CD14-positive monocyte (primary cell): Measurements from ENCODE around the gene TMEM258. TPM values are rescaled to one million over a fixed set of nuclear protein-coding genes. Genes with fewer than 3 reads are reported as not detected.

Source experiments
- DNase-seq, 3 donors: peaks; one replicate each; pipeline ENCODE4 v3.0.0-alpha.2; 2011 to 2022
- H2AFZ ChIP-seq: 2 replicates; pipeline ENCODE4 v1.6.0; 2012; ENCODE audit warnings: mild to moderate bottlenecking, low read depth, low read length, inconsistent platforms; ENCODE audit not compliant: insufficient read depth, poor library complexity, severe bottlenecking
- H3K27ac ChIP-seq, 2 donors: 1 replicate in 1 of 2; 2 replicates in 1 of 2; pipeline ENCODE4 v1.5.1; 2012 to 2013; ENCODE audit warnings: low read length in 2 of 2, control low read depth in 1 of 2, inconsistent platforms in 1 of 2, low read depth in 1 of 2, mild to moderate bottlenecking in 1 of 2
- H3K27me3 ChIP-seq, 2 donors: one replicate each; pipeline versions ENCODE4 v1.6.0 to v1.6.1; 2011 to 2013; ENCODE audit warnings: low read length in 2 of 2; ENCODE audit not compliant: control insufficient read depth in 2 of 2, insufficient read depth in 2 of 2
- H3K36me3 ChIP-seq, 2 donors: replicated peaks in 1 of 2; 1 replicate in 1 of 2; 2 replicates in 1 of 2; pipeline versions ENCODE4 v1.5.1 to v1.6.1; 2012 to 2013; ENCODE audit warnings: low read length in 2 of 2, control low read depth in 1 of 2, inconsistent platforms in 1 of 2, mild to moderate bottlenecking in 1 of 2; ENCODE audit not compliant: insufficient read depth in 2 of 2, control insufficient read depth in 1 of 2
- H3K4me1 ChIP-seq, 2 donors: 1 replicate in 1 of 2; 2 replicates in 1 of 2; pipeline versions ENCODE4 v1.5.1 to v1.6.1; 2012 to 2013; ENCODE audit warnings: low read length in 2 of 2, control low read depth in 1 of 2, inconsistent platforms in 1 of 2, mild to moderate bottlenecking in 1 of 2, moderate library complexity in 1 of 2; ENCODE audit not compliant: insufficient read depth in 2 of 2, control insufficient read depth in 1 of 2
- H3K4me2 ChIP-seq: replicated peaks from 2 replicates; pipeline ENCODE3; 2012; ENCODE audit warnings: low read length, moderate library complexity, mild to moderate bottlenecking; ENCODE audit not compliant: poor library complexity, severe bottlenecking; ENCODE audit errors: extremely low read depth
- H3K4me3 ChIP-seq, 3 experiments: fragments of 200-600 bp in 1 of 3; sonication (generic) in 1 of 3; replicated peaks in 1 of 3; 1 replicate in 2 of 3; 2 replicates in 1 of 3; pipeline ENCODE4 v1.5.1; 2011 to 2013; ENCODE audit warnings: low read length in 3 of 3, mild to moderate bottlenecking in 3 of 3, control low read depth in 2 of 3, low read depth in 2 of 3, inconsistent platforms in 1 of 3, moderate library complexity in 1 of 3
- H3K79me2 ChIP-seq: 2 replicates; pipeline ENCODE4 v1.6.0; 2012; ENCODE audit warnings: mild to moderate bottlenecking, control low read depth, inconsistent platforms, low read length, moderate library complexity; ENCODE audit not compliant: insufficient read depth
- H3K9ac ChIP-seq: 2 replicates; pipeline ENCODE4 v1.6.0; 2017; ENCODE audit warnings: low read length, mild to moderate bottlenecking; ENCODE audit not compliant: insufficient read depth, poor library complexity, severe bottlenecking
- H3K9me3 ChIP-seq, 2 donors: replicated peaks in 1 of 2; 1 replicate in 1 of 2; 2 replicates in 1 of 2; pipeline versions ENCODE4 v1.5.1 to v1.6.1; 2012 to 2013; ENCODE audit warnings: low read length in 2 of 2, control low read depth in 1 of 2; ENCODE audit not compliant: control insufficient read depth in 1 of 2, insufficient read depth in 1 of 2
- H4K20me1 ChIP-seq: 2 replicates; pipeline ENCODE4 v1.6.0; 2012; ENCODE audit warnings: mild to moderate bottlenecking, low read length, control low read depth, moderate library complexity; ENCODE audit not compliant: insufficient read depth
- H3K27ac Mint-ChIP-seq, 7 donors: one replicate each; pipeline ENCODE4 v1.8.0; 2020; ENCODE audit warnings: mild to moderate bottlenecking in 7 of 7, mixed read lengths in 7 of 7, moderate library complexity in 6 of 7, inconsistent platforms in 2 of 7
- H3K27me3 Mint-ChIP-seq, 3 donors: one replicate each; pipeline ENCODE4 v1.8.0; 2021 to 2022; ENCODE audit warnings: low read depth in 3 of 3, mild to moderate bottlenecking in 3 of 3, mixed read lengths in 3 of 3, moderate library complexity in 3 of 3, inconsistent platforms in 1 of 3
- H3K36me3 Mint-ChIP-seq, 2 donors: one replicate each; pipeline ENCODE4 v1.8.0; 2020; ENCODE audit warnings: mixed read lengths in 2 of 2, inconsistent platforms in 1 of 2, mild to moderate bottlenecking in 1 of 2
- H3K4me1 Mint-ChIP-seq: one replicate; pipeline ENCODE4 v1.8.0; 2020; ENCODE audit warnings: mild to moderate bottlenecking, mixed read lengths
- H3K4me3 Mint-ChIP-seq, 2 donors: one replicate each; pipeline ENCODE4 v1.8.0; 2020; ENCODE audit warnings: mild to moderate bottlenecking in 2 of 2, mixed read lengths in 2 of 2, moderate library complexity in 1 of 2
- H3K9me3 Mint-ChIP-seq, 7 donors: one replicate each; pipeline ENCODE4 v1.8.0; 2020 to 2022; ENCODE audit warnings: mixed read lengths in 7 of 7, mild to moderate bottlenecking in 6 of 7, moderate library complexity in 6 of 7, inconsistent platforms in 2 of 7
- CTCF ChIP-seq: fragments of 200-600 bp; IDR thresholded peaks from one replicate; pipeline ENCODE4 v1.8.0; 2022; ENCODE audit warnings: antibody characterized with exemption, mild to moderate bottlenecking
- WGBS: methylation state at CpG from one replicate; pipeline ENCODE4 v1.1.5; 2013; ENCODE audit warnings: missing lambda C conversion rate; ENCODE audit not compliant: insufficient coverage; 5-methylcytosine and 5-hydroxymethylcytosine counted together
- intact Hi-C, 2 donors: fragments of 100-400 bp; cut with micrococcal nuclease; formaldehyde crosslinking; loops; one replicate each; pipeline versions ENCODE4 v1.15.0 to v1.15.1; 2023
- polyA plus RNA-seq, 3 donors: library from polyadenylated mRNA; depleted of rRNA in 1 of 3; unstranded in 2 of 3; stranded (reverse) in 1 of 3; fragments of 300-500 nt in 2 of 3; fragments of >200 nt in 1 of 3; fragmentation: Illumina TruSeq in 2 of 3; gene quantifications; 1 replicate in 2 of 3; 2 replicates in 1 of 3; pipeline ENCODE4 v1.2.3, GENCODE V29; 2012 to 2021

The TMEM258 gene
- polyA plus RNA-seq, 3 donors = 199 to 224 (median 220) TPM

DNA sequence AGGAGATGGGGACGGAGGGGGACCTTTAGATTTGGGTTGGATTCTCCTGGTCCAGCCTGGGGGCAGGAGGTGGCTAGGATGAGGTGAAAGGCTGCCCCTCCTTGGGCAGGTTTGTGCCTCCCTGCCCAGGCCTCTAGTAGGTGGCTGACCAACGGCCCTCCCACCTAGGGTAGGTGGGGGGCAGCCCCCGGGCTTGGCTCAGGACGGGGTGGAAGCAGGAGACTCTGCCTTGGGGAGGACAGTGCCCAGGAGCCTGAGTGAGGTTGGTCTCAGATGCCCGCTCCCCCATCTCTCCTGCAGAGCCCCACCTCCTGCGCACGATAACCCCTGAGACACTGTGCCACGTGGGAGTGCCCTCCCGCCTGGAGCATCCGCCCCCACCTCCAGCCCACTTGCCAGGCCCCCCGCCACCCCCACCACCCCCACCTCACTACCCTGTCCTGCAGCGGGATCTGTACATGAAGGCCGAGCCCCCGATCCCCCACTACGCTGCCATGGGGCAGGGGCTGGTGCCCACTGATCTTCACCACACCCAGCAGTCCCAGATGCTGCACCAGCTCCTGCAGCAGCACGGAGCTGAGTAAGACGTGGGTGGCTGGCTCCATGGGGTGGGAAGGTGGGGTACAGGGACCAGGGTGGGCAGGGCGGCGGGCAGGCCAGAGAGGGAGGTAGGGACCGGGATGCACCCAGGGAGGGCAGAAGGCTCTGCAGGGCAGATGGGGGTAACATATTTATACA lies 22.3 kb downstream of the TMEM258 start:
- Histone ChIP-seq H3K79me2 (no peaks in the 10 kb centered on the region), H3K4me1 (peaks cover 14% of the 10 kb centered on the region in 2 donors), H2AFZ (no peak overlapping the region), H3K27me3 (no peaks in the 10 kb centered on the region), H3K4me3 (no peak overlapping the region), H3K9me3 (no peaks in the 10 kb centered on the region), H3K9ac (no peak overlapping the region), H3K4me2 (no peak overlapping the region), H3K36me3 (no peaks in the 10 kb centered on the region), H4K20me1 (no peaks in the 10 kb centered on the region), H3K27ac (no peak overlapping the region)
- Mint-ChIP-seq H3K4me3 (no peak overlapping the region), H3K36me3 (no peaks in the 10 kb centered on the region), H3K27ac (no peak overlapping the region), H3K9me3 (no peaks in the 10 kb centered on the region), H3K27me3 (peaks cover 0 to 4% (median 2%) of the 10 kb centered on the region in 3 donors), H3K4me1 (peaks cover 16% of the 10 kb centered on the region)
- DNase-seq = no peak
- intact Hi-C loops = no loop called here
- 100% methylated on average over 3 of the region's 20 CpGs for WGBS
- no peak for TF ChIP-seq CTCF

DNA sequence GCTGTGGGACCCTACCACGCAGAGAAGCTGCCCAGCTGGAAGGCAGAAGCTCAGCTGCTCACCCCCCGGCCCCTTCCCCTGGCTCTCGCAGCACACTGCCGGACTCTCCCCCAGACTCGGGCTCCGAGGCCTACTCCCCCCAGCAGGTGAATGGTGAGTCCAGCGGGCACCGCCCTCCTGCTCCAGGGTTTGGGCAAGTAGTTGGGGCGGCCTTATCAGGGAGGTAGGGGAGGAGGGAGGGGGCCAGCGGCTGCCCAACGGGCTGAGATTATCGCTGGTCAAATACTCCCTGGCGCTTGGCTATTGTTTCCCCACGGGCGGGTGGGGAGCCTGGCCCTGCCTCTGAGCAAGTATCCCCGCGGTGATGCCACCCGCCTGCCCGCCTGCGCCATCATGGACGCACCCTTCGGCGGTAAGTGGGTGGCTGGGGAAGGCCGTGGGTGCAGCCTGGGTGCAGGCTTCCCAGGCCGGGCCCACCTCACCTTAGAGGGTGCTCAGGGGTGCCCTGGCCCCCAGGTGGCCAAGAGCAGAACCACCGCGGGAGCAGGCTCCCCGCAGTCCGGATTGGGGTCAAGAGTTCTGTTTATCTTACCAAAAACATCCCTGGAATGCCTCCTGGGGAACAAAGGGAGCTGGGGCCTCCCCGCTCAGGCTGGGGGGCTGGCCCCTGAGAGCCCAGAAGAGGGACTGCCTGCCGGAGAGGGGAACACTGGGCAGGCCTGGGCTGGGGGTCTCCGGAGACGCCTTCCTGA lies 23.1 kb downstream of the TMEM258 start:
- H3K27me3 Mint-ChIP-seq = peaks cover 0 to 4% (median 2%) of the 10 kb centered on the region in 3 donors
- H3K4me3 Mint-ChIP-seq = no peak overlapping the region
- H3K36me3 Mint-ChIP-seq = no peaks in the 10 kb centered on the region
- DNase-seq = no peak
- H3K4me3 ChIP-seq = no peak overlapping the region
- H3K4me2 ChIP-seq = no peak overlapping the region
- no peaks in the 10 kb centered on the region for H3K9me3 ChIP-seq
- peaks cover 16% of the 10 kb centered on the region for H3K4me1 Mint-ChIP-seq
- H2AFZ ChIP-seq = no peak overlapping the region
- H3K36me3 ChIP-seq = no peaks in the 10 kb centered on the region
- no peaks in the 10 kb centered on the region for H4K20me1 ChIP-seq
- H3K9me3 Mint-ChIP-seq = no peaks in the 10 kb centered on the region
- no peak for TF ChIP-seq CTCF
- no peaks in the 10 kb centered on the region for H3K79me2 ChIP-seq
- H3K27ac ChIP-seq = no peak overlapping the region
- no peak overlapping the region for H3K9ac ChIP-seq
- intact Hi-C loops = no loop called here
- WGBS = 96% methylated on average over 20 of the region's 33 CpGs
- no peaks in the 10 kb centered on the region for H3K27me3 ChIP-seq
- H3K4me1 ChIP-seq = peaks cover 14% of the 10 kb centered on the region in 2 donors
- no peak overlapping the region for H3K27ac Mint-ChIP-seq
